Muscle layer of colon (tissue), 2 donors: ENCODE data around the gene LPIN1.
"Not testable (repeated sequence)": the region's sequence is repeated elsewhere in the genome, so short reads cannot be mapped to it uniquely, and the experiment has no call there.

ENCODE experiments used
- H3K27ac ChIP-seq: one replicate; pipeline ENCODE4 v1.7.0; 2013; ENCODE audit warnings: low read depth, mild to moderate bottlenecking, low read length, moderate library complexity
- H3K27me3 ChIP-seq, 2 donors: one replicate each; pipeline ENCODE4 v1.7.0; 2013; ENCODE audit warnings: low read length in 2 of 2, mild to moderate bottlenecking in 2 of 2; ENCODE audit not compliant: insufficient read depth in 2 of 2, control insufficient read depth in 1 of 2
- H3K36me3 ChIP-seq: one replicate; pipeline ENCODE4 v1.7.0; 2013; ENCODE audit warnings: mild to moderate bottlenecking, low read length; ENCODE audit not compliant: insufficient read depth
- H3K4me1 ChIP-seq: one replicate; pipeline ENCODE4 v1.7.0; 2013; ENCODE audit warnings: mild to moderate bottlenecking, low read length; ENCODE audit not compliant: insufficient read depth
- H3K4me3 ChIP-seq, 2 donors: one replicate each; pipeline ENCODE4 v1.7.0; 2013; ENCODE audit warnings: low read length in 2 of 2, low read depth in 1 of 2, mild to moderate bottlenecking in 1 of 2, moderate library complexity in 1 of 2
- H3K9ac ChIP-seq: one replicate; pipeline ENCODE4 v1.7.0; 2013; ENCODE audit warnings: low read length
- H3K9me3 ChIP-seq: one replicate; pipeline ENCODE4 v1.7.0; 2013; ENCODE audit warnings: mild to moderate bottlenecking, low read length
- donor health status: abdominal sarcoma.
- donor health status: Adenocarcinoma of cecum.

The LPIN1 gene

GRCh38 chr2:11758647-11759046 is 12.2 kb downstream of the LPIN1 start:
- H3K36me3 ChIP-seq, result no peaks in the 10 kb centered on the region
- no peak overlapping the region for H3K4me3 ChIP-seq
- H3K27me3 ChIP-seq, result no peaks in the 10 kb centered on the region
- peaks cover 10% of the 10 kb centered on the region for H3K4me1 ChIP-seq
- H3K9me3 ChIP-seq, result no peaks in the 10 kb centered on the region
- H3K27ac ChIP-seq, result no peak overlapping the region
- no peak overlapping the region for H3K9ac ChIP-seq

GRCh38 chr2:11759182-11759975 is 12.9 kb downstream of the LPIN1 start:
- not testable (repeated sequence) for H3K4me1 ChIP-seq, H3K9ac ChIP-seq, H3K27ac ChIP-seq, H3K36me3 ChIP-seq, H3K9me3 ChIP-seq, H3K27me3 ChIP-seq, H3K4me3 ChIP-seq

- H3K27me3 ChIP-seq, result no peaks in the 10 kb centered on the region
- H3K27ac ChIP-seq, result no peak overlapping the region
- H3K9ac ChIP-seq, result no peak overlapping the region
- H3K4me3 ChIP-seq, result no peak overlapping the region
- H3K9me3 ChIP-seq, result no peaks in the 10 kb centered on the region
- no peaks in the 10 kb centered on the region for H3K4me1 ChIP-seq
- H3K36me3 ChIP-seq, result peaks cover 13% of the 10 kb centered on the region
Measured at GRCh38 chr2:11761259-11761658, 14.8 kb downstream of the LPIN1 start.

DNA sequence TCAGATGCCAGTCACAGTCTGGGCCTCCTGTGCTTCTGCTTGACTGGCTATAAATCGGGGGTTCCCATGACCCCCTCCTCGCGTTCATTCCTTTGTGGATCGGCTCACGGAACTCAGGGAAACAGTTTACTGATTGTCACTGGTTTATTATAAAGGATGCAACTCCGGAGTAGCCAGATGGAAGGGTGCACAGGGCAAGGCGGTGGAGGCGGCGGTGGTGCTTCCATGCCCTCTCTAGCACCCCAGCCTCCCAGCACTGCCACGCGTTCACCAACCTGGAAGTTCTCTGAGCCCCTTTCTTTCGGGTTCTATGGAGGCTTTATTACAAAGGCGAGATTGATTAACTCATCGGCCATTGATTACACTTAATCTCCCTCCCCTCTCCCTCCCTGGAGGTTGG is 15.6 kb downstream of the LPIN1 start:
- Histone ChIP-seq H3K36me3 (peaks cover 19% of the 10 kb centered on the region), H3K9ac (no peak overlapping the region), H3K27ac (no peak overlapping the region), H3K4me1 (no peaks in the 10 kb centered on the region), H3K9me3 (no peaks in the 10 kb centered on the region), H3K4me3 (no peak overlapping the region), H3K27me3 (no peaks in the 10 kb centered on the region)

GRCh38 chr2:11762799-11763461 is 16.5 kb downstream of the LPIN1 start:
- Histone ChIP-seq H3K9ac (no peak overlapping the region), H3K27me3 (no peaks in the 10 kb centered on the region), H3K9me3 (no peaks in the 10 kb centered on the region), H3K4me3 (no peak overlapping the region), H3K4me1 (no peaks in the 10 kb centered on the region), H3K27ac (no peak overlapping the region), H3K36me3 (peaks cover 19% of the 10 kb centered on the region)

DNA sequence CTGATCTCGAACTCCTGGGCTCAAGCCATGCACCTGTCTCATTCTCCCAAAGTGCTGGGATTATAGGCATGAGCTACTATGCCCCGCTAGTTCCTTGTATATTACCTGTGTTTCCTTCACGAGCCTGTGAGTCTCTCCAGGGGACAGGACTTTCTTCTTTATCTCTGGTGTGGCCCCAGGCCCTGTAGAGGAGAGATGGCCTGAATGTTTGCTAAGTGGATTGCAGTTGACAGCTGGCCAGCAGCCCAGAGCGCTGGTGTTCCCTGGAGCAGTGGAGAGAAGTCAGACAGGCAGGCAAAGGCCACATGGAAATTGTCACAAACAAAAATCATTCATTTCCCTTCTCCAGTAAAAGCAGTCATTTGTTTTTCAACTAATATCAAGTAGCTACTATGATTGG is 17.9 kb downstream of the LPIN1 start:
- H3K9me3 ChIP-seq, result no peaks in the 10 kb centered on the region
- no peak overlapping the region for H3K27ac ChIP-seq
- no peaks in the 10 kb centered on the region for H3K27me3 ChIP-seq
- H3K4me1 ChIP-seq, result no peaks in the 10 kb centered on the region
- peaks cover 19% of the 10 kb centered on the region for H3K36me3 ChIP-seq
- no peak overlapping the region for H3K9ac ChIP-seq
- no peak overlapping the region for H3K4me3 ChIP-seq

DNA sequence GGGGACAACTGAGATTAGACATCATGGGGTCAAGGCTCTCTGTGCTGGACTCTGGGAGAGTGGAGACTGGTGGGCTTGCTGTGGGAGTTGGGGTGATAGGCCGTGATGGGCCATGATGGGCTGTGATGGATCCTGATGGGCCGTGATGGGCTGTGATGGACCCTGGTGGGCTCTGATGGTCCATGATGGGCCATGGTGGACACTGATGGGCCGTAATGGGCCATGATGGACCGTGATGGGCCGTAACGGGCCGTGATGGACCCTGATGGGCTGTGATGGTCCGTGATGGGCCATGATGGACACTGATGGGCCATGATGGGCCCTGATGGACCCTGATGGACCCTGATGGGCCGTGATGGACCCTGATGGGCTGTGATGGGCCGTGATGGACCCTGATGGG is 18.5 kb downstream of the LPIN1 start:
- H3K36me3 ChIP-seq, result peaks cover 23% of the 10 kb centered on the region
- H3K27ac ChIP-seq, result no peak overlapping the region
- no peaks in the 10 kb centered on the region for H3K4me1 ChIP-seq
- no peak overlapping the region for H3K9ac ChIP-seq
- H3K27me3 ChIP-seq, result no peaks in the 10 kb centered on the region
- H3K4me3 ChIP-seq, result no peak overlapping the region
- no peaks in the 10 kb centered on the region for H3K9me3 ChIP-seq

- H3K4me1 ChIP-seq, result no peaks in the 10 kb centered on the region
- H3K36me3 ChIP-seq, result peaks cover 28% of the 10 kb centered on the region
- no peak overlapping the region for H3K27ac ChIP-seq
- H3K9me3 ChIP-seq, result no peaks in the 10 kb centered on the region
- no peaks in the 10 kb centered on the region for H3K27me3 ChIP-seq
- H3K4me3 ChIP-seq, result no peak overlapping the region
- no peak overlapping the region for H3K9ac ChIP-seq
Measured at GRCh38 chr2:11765501-11765900, 19.1 kb downstream of the LPIN1 start.

DNA sequence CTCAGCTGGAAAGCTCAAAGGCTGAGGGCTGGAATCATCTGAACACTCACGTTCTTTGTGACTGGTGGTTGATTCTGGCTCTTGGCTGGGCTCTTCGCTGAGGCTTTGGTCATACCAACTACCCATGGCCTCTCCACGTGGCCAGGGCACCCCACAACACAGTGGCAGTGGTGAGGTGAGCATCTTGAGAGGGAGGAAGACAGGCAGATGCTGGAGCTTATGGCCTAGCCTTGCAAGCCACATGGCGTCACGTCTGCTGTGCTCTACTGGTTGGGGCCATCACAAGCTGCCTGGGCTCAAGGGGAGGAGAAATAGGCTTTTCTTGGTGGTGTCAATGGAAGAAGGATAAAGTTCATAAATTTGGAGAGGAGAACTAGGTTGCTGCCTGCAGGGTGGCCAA is 19.6 kb downstream of the LPIN1 start:
- Histone ChIP-seq H3K4me3 (no peak overlapping the region), H3K27me3 (no peaks in the 10 kb centered on the region), H3K4me1 (no peaks in the 10 kb centered on the region), H3K36me3 (peaks cover 28% of the 10 kb centered on the region), H3K9me3 (no peaks in the 10 kb centered on the region), H3K9ac (no peak overlapping the region), H3K27ac (no peak overlapping the region)

GRCh38 chr2:11767779-11768178 is 21.3 kb downstream of the LPIN1 start:
- H3K27ac ChIP-seq, result no peak overlapping the region
- no peak overlapping the region for H3K9ac ChIP-seq
- H3K4me1 ChIP-seq, result no peaks in the 10 kb centered on the region
- peaks cover 30% of the 10 kb centered on the region for H3K36me3 ChIP-seq
- no peak overlapping the region for H3K4me3 ChIP-seq
- no peaks in the 10 kb centered on the region for H3K27me3 ChIP-seq
- H3K9me3 ChIP-seq, result no peaks in the 10 kb centered on the region

- Histone ChIP-seq H3K9me3 (no peaks in the 10 kb centered on the region), H3K27me3 (no peaks in the 10 kb centered on the region), H3K9ac (no peak overlapping the region), H3K27ac (no peak overlapping the region), H3K4me3 (no peak overlapping the region), H3K36me3 (peaks cover 39% of the 10 kb centered on the region), H3K4me1 (no peaks in the 10 kb centered on the region)
Measured at GRCh38 chr2:11768946-11769345, 22.5 kb downstream of the LPIN1 start.

- no peaks in the 10 kb centered on the region for H3K4me1 ChIP-seq
- H3K9me3 ChIP-seq, result no peaks in the 10 kb centered on the region
- no peak overlapping the region for H3K27ac ChIP-seq
- H3K27me3 ChIP-seq, result no peaks in the 10 kb centered on the region
- H3K36me3 ChIP-seq, result peaks cover 43% of the 10 kb centered on the region
- H3K4me3 ChIP-seq, result no peak overlapping the region
- H3K9ac ChIP-seq, result no peak overlapping the region
Measured at GRCh38 chr2:11769516-11769915, 23.1 kb downstream of the LPIN1 start.
